Forelimb muscle (tissue), 1 donor: Measurements from ENCODE around the gene IL1RAPL2. TPM values are rescaled to one million over a fixed set of nuclear protein-coding genes. Genes with fewer than 3 reads are reported as not detected.
"Not testable (repeated sequence)": the region's sequence is repeated elsewhere in the genome, so short reads cannot be mapped to it uniquely, and the experiment has no call there.

Experiments used
- DNase-seq: peaks from one replicate; pipeline ENCODE4 v3.0.0-alpha.2; 2013; ENCODE audit warnings: low read depth
- polyA plus RNA-seq: library from polyadenylated mRNA; unstranded; fragments of 120-200 nt; gene quantifications from one replicate; pipeline ENCODE4 v1.2.1, GENCODE V29; 2013; ENCODE audit not compliant: insufficient read length

The IL1RAPL2 gene
- polyA plus RNA-seq, 1 donor = 2.6 TPM

DNA sequence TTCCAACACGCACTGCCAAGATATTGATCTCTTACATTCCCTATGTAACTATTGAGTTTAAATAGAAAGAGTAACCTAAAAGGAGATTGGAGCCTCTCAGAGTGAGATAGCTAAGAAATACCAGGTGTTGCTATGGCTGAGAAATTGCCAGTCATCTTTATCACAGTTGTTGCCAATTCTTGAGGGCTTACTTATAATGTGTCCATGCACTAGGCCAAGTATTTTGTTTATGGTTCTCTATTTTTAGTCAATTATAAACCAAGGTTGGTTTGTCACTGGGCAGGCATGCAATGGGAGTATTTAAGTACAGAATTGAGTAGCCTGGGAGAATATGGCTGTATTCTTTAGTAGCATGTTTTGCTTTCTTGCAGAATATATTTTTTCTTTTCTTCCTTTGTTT, 452.9 kb downstream of the IL1RAPL2 start:
- no peak for DNase-seq

DNA sequence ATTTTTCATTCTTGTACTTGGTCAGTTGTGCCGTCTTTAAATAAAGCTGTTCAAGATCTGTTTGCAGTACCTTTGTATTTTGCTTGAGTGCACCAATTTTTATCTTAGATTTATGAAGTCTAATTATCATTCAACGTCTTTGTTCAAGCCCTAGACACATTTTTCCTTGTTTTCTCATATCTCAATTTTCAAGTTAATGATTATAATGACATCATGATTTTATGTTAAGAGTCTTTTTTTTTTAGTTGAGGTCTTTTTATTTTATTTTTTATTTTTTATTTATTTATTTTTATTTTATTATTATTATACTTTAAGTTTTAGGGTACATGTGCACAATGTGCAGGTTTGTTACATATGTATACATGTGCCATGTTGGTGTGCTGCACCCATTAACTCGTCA, 463.0 kb downstream of the IL1RAPL2 start:
- not testable (repeated sequence) for DNase-seq

- no peak for DNase-seq
Observed at GRCh38 chrX:105038672-105039328, 472.8 kb downstream of the IL1RAPL2 start.

- no peak for DNase-seq
Observed at GRCh38 chrX:105050921-105051320, 484.9 kb downstream of the IL1RAPL2 start.

GRCh38 chrX:105051364-105051763, 485.4 kb downstream of the IL1RAPL2 start:
- no peak for DNase-seq

DNA sequence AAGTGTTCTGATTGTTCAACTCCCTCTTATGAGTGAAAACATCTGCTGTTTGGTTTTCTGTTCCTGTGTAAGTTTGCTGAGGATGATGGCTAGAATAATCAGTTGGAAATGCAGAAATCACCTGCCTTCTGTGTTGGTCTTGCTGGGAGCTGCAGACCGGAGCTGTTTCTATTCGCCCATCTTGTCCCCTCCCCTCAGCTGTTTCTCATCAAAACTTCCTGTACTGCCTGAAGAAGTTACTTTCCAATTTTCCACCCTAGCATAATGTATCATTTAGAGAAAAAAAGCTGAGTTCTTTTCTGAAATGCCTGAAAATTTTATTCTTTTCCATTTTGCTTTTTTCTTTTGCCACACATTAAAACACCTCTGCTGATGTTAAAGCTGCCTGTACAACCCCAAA, 486.9 kb downstream of the IL1RAPL2 start:
- peak; percentile 31 for DNase-seq

DNA sequence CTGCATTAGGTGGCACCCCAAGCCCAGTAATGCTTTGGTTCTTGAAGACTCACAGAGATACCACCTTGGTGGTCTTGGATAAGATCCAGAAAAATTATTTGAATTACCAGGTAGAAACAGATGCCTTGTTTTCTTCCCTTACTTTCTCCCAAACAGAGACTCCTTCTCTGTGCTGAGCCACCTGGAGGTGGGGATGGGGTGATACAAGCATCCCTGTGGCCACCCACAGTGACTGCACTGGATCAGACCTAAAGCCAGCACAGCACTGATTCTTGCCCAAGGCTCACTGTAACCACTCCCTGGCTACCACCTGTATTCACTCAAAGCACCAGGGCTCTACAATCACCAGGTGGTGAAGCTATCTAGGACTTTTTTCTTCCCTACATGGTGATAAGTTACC, 497.7 kb downstream of the IL1RAPL2 start:
- DNase-seq = no peak

- DNase-seq = no peak
Observed at GRCh38 chrX:105098201-105098600, 532.2 kb downstream of the IL1RAPL2 start.

- no peak for DNase-seq
Observed at GRCh38 chrX:105098812-105099211, 532.8 kb downstream of the IL1RAPL2 start.

- DNase-seq = no peak
Observed at GRCh38 chrX:105101378-105101777, 535.4 kb downstream of the IL1RAPL2 start.

GRCh38 chrX:105109936-105110335, 543.9 kb downstream of the IL1RAPL2 start:
- DNase-seq = peak; percentile 34

DNA sequence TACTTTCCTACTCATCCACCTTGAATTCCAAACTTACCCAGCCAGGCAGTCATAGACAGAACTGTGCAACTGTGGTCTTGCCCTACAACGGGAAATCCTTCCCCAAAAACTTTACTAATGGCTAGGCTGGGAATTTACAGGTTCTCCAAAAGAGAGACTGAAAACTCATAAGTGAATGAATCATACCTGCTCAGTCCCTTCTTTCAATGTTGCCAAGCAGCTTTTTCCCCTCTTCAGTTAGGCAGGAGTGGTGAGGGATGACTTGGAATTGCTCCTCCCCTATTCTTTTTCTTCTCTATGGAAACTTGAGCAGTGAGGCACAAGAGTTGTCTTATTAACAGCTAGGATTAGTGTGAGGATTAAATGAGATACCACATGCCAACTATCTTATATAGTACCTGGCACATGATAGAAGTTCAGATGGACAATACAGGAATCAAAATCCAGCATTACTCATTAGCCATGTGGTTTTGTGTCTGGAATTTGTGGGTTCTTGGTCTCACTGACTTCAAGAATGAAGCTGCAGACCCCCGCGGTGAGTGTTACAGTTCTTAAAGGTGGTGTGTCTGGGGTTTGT, 548.6 kb downstream of the IL1RAPL2 start:
- DNase-seq = no peak

DNA sequence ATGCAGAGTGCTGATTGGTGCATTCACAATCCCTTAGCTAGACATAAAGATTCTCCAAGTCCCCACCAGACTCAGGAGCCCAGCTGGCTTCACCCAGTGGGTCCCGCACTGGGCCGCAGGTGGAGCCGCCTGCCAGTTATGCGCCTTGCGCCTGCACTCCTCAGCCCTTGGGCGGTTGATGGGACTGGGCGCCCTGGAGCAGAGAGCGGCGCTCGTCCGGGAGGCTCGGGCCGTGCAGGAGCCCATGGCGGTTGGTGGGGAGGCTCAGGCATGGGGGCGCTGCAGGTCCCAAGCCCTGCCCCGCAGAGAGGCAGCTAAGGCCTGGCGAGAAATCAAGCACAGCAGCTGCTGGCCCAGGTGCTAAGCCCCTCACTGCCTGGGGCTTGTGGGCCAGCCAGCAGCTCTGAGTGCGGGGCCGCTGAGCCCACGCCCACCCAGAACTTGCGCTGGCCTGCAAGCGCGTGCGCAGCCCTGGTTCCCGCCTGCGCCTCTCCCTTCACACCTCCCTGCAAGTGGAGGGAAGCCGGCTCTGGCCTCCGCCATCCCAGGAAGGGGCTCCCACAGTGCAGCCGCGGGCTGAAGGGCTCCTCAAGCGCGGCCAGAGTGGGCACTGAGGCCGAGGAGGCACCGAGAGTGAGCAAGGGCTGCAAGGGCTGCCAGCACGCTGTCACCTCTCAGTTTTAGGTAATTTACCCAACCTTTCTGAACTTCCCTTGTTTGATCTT, 549.8 kb downstream of the IL1RAPL2 start:
- DNase-seq = not testable (repeated sequence)

- DNase-seq = no peak
Observed at GRCh38 chrX:105116486-105116885, 550.5 kb downstream of the IL1RAPL2 start.

GRCh38 chrX:105117621-105118020, 551.6 kb downstream of the IL1RAPL2 start:
- no peak for DNase-seq

DNA sequence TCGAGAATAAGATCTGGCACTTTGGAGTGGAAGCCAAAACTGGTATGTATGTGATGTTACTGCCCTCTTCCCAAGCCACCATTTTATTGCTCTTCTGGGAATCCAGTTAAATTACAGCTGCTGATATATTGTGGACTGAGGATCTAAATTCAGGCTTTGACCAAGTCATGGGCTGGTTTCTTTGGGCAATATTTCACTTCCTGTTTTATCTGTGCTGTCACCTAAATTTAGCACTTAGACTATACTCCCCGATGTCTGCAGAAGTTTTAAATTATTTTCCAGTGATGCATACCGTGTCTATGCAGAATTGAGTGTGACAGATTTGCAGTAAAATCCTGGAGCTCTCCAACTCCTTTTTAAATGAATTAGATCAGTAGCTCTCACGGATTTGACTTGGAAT, 554.5 kb downstream of the IL1RAPL2 start:
- DNase-seq = no peak

- no peak for DNase-seq
Observed at GRCh38 chrX:105121186-105121585, 555.2 kb downstream of the IL1RAPL2 start.

DNA sequence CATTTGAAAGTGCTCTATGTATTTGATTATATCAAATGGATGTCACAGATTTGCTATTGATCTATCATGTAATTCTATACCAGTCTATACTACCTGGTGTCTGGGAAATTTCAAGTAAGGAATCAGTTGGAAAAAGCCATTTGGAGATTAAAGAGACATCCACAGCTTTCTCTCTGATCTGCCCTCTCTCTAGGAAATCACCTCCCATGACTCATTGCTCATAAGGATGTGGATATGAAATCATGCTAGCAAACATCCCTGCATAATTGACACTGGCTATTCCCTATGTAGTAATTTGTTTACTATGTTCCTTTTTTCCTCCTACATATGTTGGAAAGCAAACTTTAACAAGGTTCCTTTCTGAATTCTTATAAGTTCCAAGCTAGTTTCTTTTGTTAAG, 560.2 kb downstream of the IL1RAPL2 start:
- DNase-seq = no peak

- DNase-seq = no peak
Observed at GRCh38 chrX:105134273-105134672, 568.3 kb downstream of the IL1RAPL2 start.

DNA sequence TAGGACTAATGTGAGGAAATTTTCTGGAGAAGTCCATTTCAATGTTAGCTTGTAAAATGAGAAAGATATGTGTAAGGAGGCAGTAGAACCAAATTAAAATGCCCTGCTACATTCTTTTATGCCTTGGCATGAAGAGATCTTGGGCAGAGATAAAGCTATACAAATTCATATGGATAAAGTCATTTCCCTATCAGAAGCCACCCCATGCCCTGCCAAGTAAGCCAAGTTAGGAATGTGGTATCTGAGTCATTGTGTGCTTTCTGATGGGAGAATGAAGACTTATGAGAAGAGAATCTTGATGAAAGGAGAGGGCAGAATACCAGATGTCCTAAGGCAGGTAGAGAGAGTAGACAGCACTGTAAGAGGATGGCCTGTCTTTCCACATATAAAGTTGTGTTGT, 570.8 kb downstream of the IL1RAPL2 start:
- no peak for DNase-seq

GRCh38 chrX:105150036-105150435, 584.0 kb downstream of the IL1RAPL2 start:
- DNase-seq = no peak

DNA sequence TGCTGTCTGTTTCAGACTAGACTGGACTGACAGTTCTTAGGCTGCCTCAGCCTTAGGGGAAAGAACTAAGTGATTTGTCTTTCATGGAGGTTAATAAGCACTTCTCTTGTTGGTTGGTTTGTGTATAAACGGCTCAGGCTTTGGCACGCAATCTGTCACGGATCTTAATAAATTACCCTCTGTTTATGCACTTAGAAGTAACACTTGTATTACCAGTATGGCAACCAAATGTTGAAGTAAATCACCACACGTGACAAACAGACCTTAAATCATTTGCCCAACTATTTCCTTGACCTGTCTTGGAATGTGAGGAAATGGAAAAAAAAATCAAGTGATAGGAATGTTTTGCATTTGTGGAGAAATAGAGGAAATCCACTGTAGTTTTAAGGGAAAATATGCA, 584.6 kb downstream of the IL1RAPL2 start:
- no peak for DNase-seq

GRCh38 chrX:105167233-105167632, 601.2 kb downstream of the IL1RAPL2 start:
- no peak for DNase-seq
